OCI-LY3 (cell line): Measurements from ENCODE around the gene BCKDHB.

Experiments
- H2AFZ ChIP-seq: fragments of 200-600, 300-600 bp; shearing (Covaris generic); 2 replicates; pipeline ENCODE4 v1.6.0; 2014; ENCODE audit warnings: antibody characterized with exemption, low read depth, low read length
- H3K27ac ChIP-seq: fragments of 200-600, 300-600 bp; sonication (generic); 2 replicates; pipeline ENCODE4 v1.5.1; 2014; ENCODE audit warnings: mild to moderate bottlenecking, low read length, moderate library complexity, mixed read lengths
- H3K27me3 ChIP-seq: fragments of 200-600, 300-600 bp; sonication (generic); 2 replicates; pipeline ENCODE4 v1.6.1; 2014; ENCODE audit warnings: low read depth, low read length, mixed read lengths
- H3K36me3 ChIP-seq: fragments of 200-600, 300-600 bp; sonication (generic); replicated peaks from 2 replicates; pipeline ENCODE3; 2014; ENCODE audit warnings: low read depth, low read length, mixed read lengths
- H3K4me1 ChIP-seq: fragments of 300-600, 200-600 bp; sonication (generic); 2 replicates; pipeline ENCODE4 v1.6.1; 2014; ENCODE audit warnings: low read length, mixed read lengths
- H3K4me2 ChIP-seq: fragments of 200-600, 300-600 bp; sonication (generic); 2 replicates; pipeline ENCODE4 v1.6.1; 2014; ENCODE audit warnings: low read length, mixed read lengths
- H3K4me3 ChIP-seq: fragments of 300-600, 200-600 bp; sonication (generic); 2 replicates; pipeline ENCODE4 v1.5.1; 2014; ENCODE audit warnings: antibody characterized with exemption, mild to moderate bottlenecking, low read length, moderate library complexity
- H3K79me2 ChIP-seq: fragments of 300-600, 200-600 bp; shearing (Covaris generic); 2 replicates; pipeline ENCODE4 v1.6.1; 2014; ENCODE audit warnings: mild to moderate bottlenecking, low read length, mixed read lengths
- H3K9ac ChIP-seq: fragments of 300-600, 200-600 bp; shearing (Covaris generic); 2 replicates; pipeline ENCODE4 v1.6.0; 2014; ENCODE audit warnings: mild to moderate bottlenecking, low read length, moderate library complexity
- H3K9me3 ChIP-seq: fragments of 200-600, 300-600 bp; shearing (Covaris generic); 2 replicates; pipeline ENCODE4 v1.6.1; 2014; ENCODE audit warnings: low read length, mixed read lengths; ENCODE audit not compliant: insufficient read depth
- H4K20me1 ChIP-seq: fragments of 200-600, 300-600 bp; sonication (generic); 2 replicates; pipeline ENCODE4 v1.6.1; 2016; ENCODE audit warnings: low read length, mixed read lengths; ENCODE audit not compliant: insufficient read depth
- CTCF ChIP-seq: fragments of 200-600, 300-600 bp; sonication (generic); IDR thresholded peaks from 2 replicates; pipeline ENCODE4 v1.5.1; 2014; ENCODE audit warnings: antibody characterized with exemption, low read length, low read depth
- EZH2phosphoT487 ChIP-seq: fragments of 200-600 bp; shearing (Covaris generic); IDR thresholded peaks from 2 replicates; pipeline ENCODE4 v1.6.1; 2018; ENCODE audit warnings: antibody characterized with exemption, mixed run types, low read depth

BCKDHB gene

GRCh38 chr6:80314531-80314930 is 208.1 kb downstream of the BCKDHB start:
- H3K36me3 ChIP-seq, result no peaks in the 10 kb centered on the region
- H3K79me2 ChIP-seq, result no peaks in the 10 kb centered on the region
- no peak overlapping the region for H3K27ac ChIP-seq
- H2AFZ ChIP-seq, result no peak overlapping the region
- TF ChIP-seq CTCF (no peak), EZH2phosphoT487 (no peak)
- no peak overlapping the region for H3K4me3 ChIP-seq
- H4K20me1 ChIP-seq, result no peaks in the 10 kb centered on the region
- H3K27me3 ChIP-seq, result no peaks in the 10 kb centered on the region
- no peak overlapping the region for H3K4me2 ChIP-seq
- H3K9ac ChIP-seq, result no peak overlapping the region
- H3K4me1 ChIP-seq, result no peaks in the 10 kb centered on the region
- no peaks in the 10 kb centered on the region for H3K9me3 ChIP-seq

DNA sequence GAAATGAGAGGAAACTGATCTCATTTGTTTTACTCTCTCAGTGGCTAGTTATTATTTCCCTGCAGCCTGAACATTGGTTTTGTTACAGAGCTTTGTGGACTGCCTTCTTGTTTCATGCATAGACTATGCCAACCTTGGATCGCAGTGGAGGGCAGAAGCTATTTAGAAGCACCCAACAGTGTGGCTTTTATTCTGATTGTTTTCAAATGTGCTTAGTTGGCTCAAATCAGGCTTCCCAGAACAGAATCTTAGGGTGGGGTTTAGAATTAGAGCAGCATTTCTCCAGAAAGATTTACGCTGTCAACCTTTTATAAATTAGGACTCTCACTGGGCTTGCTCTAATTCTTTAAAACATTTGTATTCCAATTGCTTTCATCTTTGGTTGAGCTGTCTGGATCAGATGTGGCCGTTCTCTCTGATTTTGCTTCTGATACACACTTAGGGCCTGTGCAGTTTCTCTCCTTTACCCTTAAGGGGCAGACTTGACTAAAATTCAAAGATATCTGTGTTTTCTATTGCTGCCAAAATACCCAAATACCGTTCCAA is 210.3 kb downstream of the BCKDHB start:
- no peak for TF ChIP-seq EZH2phosphoT487
- TF ChIP-seq CTCF, result no peak
- no peaks in the 10 kb centered on the region for H3K9me3 ChIP-seq
- no peak overlapping the region for H3K9ac ChIP-seq
- no peak overlapping the region for H2AFZ ChIP-seq
- no peak overlapping the region for H3K27ac ChIP-seq
- H3K4me3 ChIP-seq, result no peak overlapping the region
- no peaks in the 10 kb centered on the region for H3K79me2 ChIP-seq
- no peaks in the 10 kb centered on the region for H3K36me3 ChIP-seq
- no peak overlapping the region for H3K4me2 ChIP-seq
- H3K27me3 ChIP-seq, result no peaks in the 10 kb centered on the region
- H4K20me1 ChIP-seq, result no peaks in the 10 kb centered on the region
- no peaks in the 10 kb centered on the region for H3K4me1 ChIP-seq

DNA sequence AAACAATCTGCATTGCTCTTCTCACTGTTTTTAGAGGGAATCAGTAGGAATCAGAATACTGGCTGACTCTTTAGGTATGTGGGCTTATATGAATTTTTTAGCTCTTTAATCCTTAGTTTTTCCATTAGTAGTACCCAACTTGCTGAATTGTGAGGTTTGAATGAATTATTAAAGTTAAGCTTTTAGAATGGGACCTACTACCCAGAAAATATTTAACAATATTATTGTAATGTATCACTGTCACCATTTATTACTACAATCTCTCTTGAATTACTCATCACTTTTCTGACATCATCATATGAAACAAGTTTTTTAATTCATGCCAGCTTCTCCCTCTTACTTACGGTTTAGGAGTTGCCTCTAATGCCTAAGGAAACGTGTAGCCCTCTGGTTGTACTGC is 212.7 kb downstream of the BCKDHB start:
- Histone ChIP-seq H3K9ac (no peak overlapping the region), H3K4me1 (no peaks in the 10 kb centered on the region), H3K4me3 (no peak overlapping the region), H3K79me2 (no peaks in the 10 kb centered on the region), H3K27ac (no peak overlapping the region), H3K36me3 (no peaks in the 10 kb centered on the region), H3K9me3 (no peaks in the 10 kb centered on the region), H3K27me3 (no peaks in the 10 kb centered on the region), H3K4me2 (no peak overlapping the region), H2AFZ (no peak overlapping the region), H4K20me1 (no peaks in the 10 kb centered on the region)
- TF ChIP-seq CTCF (no peak), EZH2phosphoT487 (no peak)

DNA sequence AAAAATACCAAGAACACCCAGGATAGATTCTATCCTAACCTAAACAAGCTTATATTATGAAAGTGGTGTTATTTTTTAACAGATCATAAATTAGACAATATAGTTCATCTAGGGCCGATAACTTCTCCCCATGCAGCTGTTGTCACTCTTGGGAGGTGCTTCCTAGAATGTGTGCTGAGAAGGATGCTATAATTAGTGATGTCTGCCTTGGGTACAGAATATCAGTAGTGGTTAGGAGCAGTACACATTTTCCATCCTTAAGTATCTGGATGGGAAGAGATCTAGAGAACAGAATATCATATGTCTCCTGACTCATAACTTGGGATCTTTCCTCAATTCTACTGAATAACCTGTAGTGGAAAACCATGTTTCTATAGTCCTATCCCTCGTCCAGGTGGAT is 214.5 kb downstream of the BCKDHB start:
- no peaks in the 10 kb centered on the region for H3K4me1 ChIP-seq
- no peaks in the 10 kb centered on the region for H3K9me3 ChIP-seq
- no peaks in the 10 kb centered on the region for H4K20me1 ChIP-seq
- TF ChIP-seq EZH2phosphoT487 (no peak), CTCF (no peak)
- no peak overlapping the region for H3K4me2 ChIP-seq
- H2AFZ ChIP-seq, result no peak overlapping the region
- no peak overlapping the region for H3K27ac ChIP-seq
- H3K9ac ChIP-seq, result no peak overlapping the region
- H3K79me2 ChIP-seq, result no peaks in the 10 kb centered on the region
- no peaks in the 10 kb centered on the region for H3K27me3 ChIP-seq
- H3K36me3 ChIP-seq, result no peaks in the 10 kb centered on the region
- no peak overlapping the region for H3K4me3 ChIP-seq
